HG03103 (cell line): ENCODE measurements around the gene XCL2.

ENCODE experiments used
- ATAC-seq: cut with Tn5 transposase; IDR thresholded peaks from one replicate; pipeline ENCODE4 v1.9.1; 2021; ENCODE audit warnings: low read depth; ENCODE audit not compliant: unreplicated experiment

XCL2 gene

GRCh38 chr1:168518813-168519212 lies 25.0 kb downstream of the XCL2 start:
- no peak for ATAC-seq

DNA sequence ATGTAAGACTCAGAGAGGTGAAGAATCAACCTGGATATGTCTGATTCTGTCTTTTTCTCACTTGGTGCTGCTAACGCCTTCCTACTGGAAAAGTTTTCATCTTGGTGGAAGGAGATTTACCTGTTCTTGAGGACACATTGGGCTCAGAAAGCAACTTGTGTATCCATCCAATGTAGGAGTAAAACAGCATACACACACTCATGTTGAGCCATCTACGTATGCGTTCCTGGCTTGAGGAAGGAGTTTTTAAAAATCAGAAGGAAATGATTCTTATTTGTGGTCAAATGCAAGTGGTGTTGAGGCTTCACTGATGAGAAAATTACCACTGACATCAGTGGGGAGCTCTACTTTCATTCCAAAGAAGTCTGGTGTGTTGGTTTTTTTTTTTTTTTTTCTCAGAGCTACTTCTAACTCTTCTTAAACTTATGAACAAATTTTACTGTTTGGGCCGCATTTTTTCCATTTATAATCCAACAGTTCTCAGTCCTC lies 25.6 kb downstream of the XCL2 start:
- no peak for ATAC-seq

- ATAC-seq, result no peak
Observed at GRCh38 chr1:168514455-168514854, 29.3 kb downstream of the XCL2 start.

DNA sequence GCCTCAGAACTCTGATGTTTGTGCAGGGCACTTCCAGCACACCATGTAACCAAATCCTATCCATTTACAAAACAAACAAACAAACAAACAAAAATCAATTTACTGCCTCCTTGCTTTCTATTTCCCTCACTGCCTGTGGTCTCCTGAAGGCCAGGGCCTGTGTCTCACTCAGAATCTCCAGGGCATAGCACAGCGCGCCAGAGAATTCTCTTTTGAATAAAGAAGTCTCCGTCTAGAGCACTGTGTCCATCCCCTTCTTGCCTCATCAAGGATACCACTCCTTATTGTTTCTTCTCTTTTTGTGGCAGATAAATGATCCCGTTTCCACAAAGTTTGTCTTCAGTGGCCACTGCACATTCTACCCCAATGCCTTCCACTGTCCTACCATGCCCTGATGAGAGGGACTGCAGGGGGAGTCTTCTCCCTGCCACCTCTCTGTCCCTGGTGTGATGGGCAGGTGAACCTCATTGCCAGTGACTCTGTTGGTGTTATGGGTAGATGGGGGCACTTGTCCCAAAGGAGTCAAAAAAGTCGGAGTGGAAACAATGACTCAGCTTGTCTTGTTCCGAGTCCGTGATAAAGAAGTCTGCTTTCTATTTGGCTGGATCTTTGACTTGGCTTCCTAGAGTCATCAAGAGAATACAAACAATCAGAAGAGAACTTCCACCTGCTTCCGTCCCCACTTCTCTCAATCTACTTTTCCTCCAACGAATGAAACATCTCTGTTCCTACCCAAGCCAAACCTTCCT lies 30.0 kb downstream of the XCL2 start:
- no peak for ATAC-seq

DNA sequence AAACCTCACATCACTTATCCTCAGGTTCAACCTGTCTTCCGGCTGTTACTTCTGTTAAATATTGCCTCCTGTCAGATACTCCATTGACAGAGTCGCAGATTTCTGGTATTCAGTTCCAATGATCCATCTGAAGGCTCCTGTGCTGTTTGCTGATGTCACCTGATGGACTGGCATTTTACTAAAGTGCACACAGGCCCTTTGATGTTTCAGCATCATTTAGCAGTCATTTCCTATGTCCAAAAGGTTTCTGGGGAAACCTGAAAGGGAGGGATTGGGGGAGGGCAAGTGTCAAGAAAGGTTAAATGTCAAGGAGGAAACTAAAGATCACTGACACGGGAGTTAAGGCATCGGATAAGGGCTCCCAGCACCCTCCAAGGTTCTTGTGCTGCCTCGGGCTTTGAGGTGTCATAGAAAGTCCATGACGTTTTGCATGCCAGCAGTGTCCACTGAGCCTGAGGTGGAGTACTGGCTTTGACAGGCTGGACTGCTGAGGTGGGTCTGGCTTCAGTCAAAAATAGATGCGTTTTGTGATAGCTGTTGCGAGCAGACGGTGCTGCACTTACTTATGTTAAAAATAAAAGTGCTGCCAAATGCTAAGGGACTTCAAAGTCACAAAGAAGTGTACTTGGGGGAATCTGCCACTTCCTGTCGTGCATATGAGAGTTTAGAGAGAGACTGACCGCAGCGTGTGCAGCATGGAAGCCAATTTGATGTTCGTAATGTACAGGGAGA lies 30.8 kb downstream of the XCL2 start:
- no peak for ATAC-seq

- ATAC-seq, result no peak
Observed at GRCh38 chr1:168509875-168510791, 33.7 kb downstream of the XCL2 start.

GRCh38 chr1:168509210-168509609 lies 34.6 kb downstream of the XCL2 start:
- no peak for ATAC-seq

DNA sequence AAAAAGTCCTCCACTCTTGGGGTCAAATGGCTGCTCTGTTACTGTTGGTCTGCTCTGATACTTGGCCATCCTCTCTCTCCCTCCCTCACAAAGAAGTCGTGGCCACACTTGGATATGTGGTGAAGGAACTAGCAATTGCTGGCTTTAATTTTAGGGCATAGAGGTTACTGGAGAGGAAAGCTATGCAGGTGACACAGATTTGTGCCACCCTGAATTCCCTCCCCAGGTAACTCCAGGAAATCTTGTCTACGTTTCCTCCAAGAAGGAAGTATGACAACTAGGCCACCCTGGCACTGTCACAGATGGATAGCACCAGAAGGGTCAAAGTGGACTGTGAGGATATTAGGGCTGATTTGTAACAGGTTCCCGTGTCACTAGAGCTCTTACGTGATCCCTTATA lies 36.0 kb downstream of the XCL2 start:
- ATAC-seq, result no peak

- no peak for ATAC-seq
Observed at GRCh38 chr1:168507231-168507630, 36.6 kb downstream of the XCL2 start.

DNA sequence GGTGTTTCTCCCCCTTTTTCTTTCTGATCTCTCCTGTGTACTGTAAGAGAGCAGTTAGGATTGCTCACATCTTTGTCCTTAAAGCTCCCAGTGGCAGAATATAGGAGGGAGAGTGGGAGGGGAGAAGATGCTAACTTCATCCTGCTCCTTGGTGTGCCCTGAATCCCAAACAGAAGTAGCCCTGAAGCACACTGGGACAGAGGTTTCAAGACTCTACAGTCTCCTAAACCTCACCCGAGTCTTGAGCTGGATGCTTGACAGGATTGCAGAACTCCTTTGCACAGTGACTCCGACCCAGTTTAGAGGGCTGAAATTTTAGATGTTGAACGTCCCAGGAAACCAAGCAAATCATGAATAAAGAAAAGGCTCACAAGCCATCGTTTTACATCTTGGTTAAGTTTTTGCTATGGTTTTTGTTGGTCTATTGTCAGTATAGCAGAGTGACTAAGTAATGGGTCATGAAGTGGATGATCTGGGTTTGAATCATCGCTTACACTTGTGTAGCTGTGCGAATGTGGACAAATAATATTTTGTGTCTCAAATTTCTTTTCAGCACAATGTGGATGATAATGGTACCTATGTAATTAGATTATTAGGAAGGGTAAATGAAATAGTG lies 37.5 kb downstream of the XCL2 start:
- no peak for ATAC-seq

DNA sequence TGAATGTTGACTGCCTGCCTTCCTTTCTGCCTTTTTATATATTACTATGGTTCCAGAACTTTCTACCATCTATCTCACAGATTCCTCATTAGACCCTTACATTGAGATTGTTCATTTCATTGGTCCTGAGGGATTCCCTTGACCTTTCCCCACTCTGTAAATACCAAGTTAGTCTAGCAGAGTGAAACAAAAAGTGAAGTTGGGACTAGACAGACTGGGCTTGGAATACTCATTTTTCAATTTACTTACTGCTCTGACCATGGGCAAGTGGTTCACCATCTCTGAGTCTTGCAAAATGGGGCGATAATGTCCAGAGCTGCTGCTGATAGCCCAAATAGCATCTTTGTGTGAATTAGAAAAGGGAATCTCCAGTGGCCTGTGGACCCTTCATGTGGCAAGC lies 38.8 kb downstream of the XCL2 start:
- no peak for ATAC-seq

DNA sequence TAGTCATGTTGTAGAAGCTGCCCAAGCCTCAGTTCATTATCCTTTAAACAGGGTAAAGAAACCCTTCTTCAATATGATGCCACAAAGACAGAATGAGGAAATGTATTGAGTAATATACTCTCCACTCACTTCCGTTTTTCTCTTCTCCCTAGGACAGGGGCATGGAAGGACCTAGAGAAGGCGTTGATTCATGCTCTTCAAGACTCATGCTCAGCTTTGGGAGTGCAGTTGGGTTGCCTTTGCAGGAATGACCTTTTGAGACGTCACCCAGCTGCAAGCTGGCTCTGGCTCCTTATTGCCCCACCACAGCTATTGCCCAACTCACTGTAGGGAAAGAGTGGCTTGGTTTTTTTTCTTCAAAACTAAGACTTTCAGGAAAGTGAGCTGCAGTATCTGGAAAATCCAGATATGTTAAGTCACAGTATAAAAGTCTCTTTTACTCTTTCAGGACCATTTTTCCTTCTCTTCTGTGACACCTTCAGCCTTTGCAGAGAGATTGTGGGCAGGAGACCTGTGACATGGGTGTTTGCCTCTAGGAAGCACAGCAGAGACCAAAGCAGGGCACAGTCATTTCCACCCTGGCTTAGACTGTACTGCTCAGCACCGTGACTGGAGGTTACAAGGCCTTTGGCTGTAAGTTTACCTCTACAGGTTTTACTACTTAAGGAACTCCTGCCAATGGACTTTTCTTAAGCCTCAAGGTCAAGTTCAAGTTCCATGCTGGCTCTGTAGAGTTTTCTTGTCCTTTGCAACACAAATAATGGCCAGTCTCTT lies 39.5 kb downstream of the XCL2 start:
- peak; percentile 69 for ATAC-seq

GRCh38 chr1:168499688-168500049 lies 44.1 kb downstream of the XCL2 start:
- no peak for ATAC-seq

DNA sequence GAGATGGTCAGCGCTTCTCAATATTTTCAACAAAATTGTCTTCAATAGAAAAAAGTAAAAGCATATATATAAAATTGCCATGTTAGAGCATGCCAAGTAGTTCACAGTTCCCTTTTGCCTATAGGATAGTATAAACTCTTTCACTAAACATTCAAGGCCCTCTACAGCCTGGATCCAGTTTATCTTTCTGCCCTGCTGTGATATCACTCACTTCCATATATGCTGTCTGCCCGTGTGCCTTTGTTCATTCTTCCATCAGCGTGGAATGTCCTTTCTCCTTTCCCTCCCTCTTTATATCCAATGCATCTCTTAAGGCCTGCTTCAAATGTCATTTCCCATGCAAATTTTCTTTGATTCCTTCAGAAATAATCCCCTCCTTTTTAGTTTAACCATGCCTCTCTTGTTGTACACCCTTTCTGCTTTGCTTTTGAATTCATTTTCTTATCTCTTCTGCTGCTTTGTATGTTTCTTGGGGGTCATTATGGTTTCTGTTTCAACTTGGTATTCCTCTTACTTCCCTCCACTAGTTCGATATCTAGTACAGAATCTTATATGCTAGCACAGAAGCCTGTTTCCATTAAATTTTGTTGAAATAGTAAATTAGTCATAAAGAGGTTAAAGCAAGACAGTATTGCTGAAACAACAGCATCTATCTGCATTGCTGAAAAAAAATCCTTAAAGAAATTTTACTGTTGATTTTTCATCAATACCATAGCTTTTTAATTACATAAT lies 44.7 kb downstream of the XCL2 start:
- ATAC-seq, result no peak

DNA sequence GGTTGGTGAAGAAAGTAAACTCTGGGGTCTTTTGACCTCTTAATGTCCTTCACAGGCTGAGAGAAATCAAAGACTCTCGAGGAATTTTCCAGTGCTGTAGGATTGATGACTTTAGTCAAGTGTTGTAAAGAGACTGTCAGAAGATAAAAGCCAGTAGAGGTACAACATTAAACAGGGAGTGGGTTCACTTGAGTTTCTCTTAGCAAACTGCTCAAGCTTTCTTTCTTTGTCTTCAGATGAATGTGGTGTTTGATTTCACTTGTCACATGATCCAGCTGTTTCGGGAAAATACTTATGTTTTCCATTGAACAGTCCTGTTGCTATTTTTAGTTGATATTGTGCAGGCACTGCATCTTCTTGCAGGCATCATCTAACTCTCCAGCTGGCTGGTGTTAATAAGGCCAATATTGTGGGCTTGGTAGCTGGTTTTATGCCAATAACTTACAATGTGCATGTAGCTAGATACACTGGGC lies 45.6 kb downstream of the XCL2 start:
- no peak for ATAC-seq

DNA sequence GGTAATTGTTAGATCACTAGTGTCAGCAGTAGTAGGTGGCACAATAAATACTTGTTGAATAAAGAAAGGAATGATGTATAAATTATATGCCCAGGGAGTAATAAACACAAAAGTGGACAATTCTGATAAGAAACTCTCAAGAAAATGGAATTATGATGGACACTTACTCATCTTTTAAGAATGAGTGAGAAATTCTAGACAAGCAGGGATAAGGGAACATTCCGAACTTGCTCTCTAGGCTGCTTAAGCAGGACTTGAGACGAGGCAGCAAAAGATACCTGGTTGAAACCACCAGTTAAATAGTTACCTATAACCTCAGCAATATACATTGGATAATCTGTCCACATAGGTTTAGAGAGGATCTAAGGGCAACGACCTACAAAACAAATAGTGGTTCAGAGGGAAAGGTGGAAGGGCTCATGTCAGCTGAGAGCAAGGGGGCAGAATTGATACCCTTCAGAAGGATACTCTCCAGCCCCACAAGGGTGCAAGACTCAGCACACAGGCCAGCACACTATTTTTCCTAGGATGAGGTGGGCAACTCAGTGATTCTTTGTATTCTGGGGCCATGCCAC lies 46.3 kb downstream of the XCL2 start:
- no peak for ATAC-seq

- no peak for ATAC-seq
Observed at GRCh38 chr1:168491527-168492164, 52.2 kb downstream of the XCL2 start.
